ENCODE measurements around the gene RNFT2. TPM values are rescaled to one million over a fixed set of nuclear protein-coding genes. Genes with fewer than 3 reads are reported as not detected.

Gene RNFT2
- total RNA-seq, 1 experiment from 2014 or later: 29.5 TPM

DNA sequence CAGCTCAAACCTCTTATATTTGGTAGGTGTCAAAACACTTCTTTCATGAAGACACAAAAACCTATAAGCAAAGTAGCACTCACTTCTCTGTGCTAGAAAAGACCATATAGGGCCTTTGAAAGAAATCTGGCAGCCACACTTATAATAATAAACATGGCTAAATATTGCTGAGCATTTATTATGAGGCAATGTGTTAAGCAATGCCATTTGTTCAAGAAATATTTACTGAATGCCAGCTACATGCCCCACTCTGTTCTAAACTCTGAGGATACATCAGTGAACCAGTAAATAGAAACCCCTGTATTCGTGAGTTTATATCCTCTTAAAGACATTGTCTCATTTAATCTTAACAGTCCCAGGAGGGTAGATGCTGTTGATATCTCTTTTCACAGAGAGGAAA is 52.0 kb downstream of the RNFT2 start:
- Histone ChIP-seq H2BK20ac (ENCODE audit: low read depth, low read length, poor library complexity, severe bottlenecking) (no peak overlapping the region), H3T11ph (ENCODE audit: low read length) (no peak overlapping the region), H2BK12ac (ENCODE audit: insufficient read length, low read depth, low read length) (no peak overlapping the region), H3K4me1 (ENCODE audit: insufficient read depth, low read length) (no peaks in the 10 kb centered on the region), H3K9ac (ENCODE audit: extremely low read depth, insufficient read length, low read length) (no peak overlapping the region), H3K27me3 (ENCODE audit: insufficient read depth, low read length) (no peaks in the 10 kb centered on the region), H4K5ac (ENCODE audit: insufficient read length, low read depth, low read length) (no peak overlapping the region), H2AK5ac (ENCODE audit: insufficient read length, low read length) (no peak overlapping the region), H4K91ac (ENCODE audit: insufficient read length, low read depth, low read length) (no peak overlapping the region), H3K56ac (ENCODE audit: insufficient read length, low read depth, low read length) (no peak overlapping the region), H3K27ac (ENCODE audit: insufficient read length, low read depth, low read length) (no peak overlapping the region), H3K4me2 (ENCODE audit: insufficient read depth, insufficient read length, low read length) (no peak overlapping the region), H4K8ac (replicated peaks; ENCODE audit: insufficient read length, low read depth, low read length) (no peak overlapping the region), H2BK15ac (ENCODE audit: low read depth, low read length) (no peak overlapping the region), H3K18ac (ENCODE audit: insufficient read length, low read depth, low read length) (no peak overlapping the region), H4K20me1 (ENCODE audit: control insufficient read depth, insufficient read depth, insufficient read length) (no peaks in the 10 kb centered on the region), H2BK120ac (ENCODE audit: low read depth, low read length, poor library complexity, severe bottlenecking) (no peak overlapping the region), H3K23ac (ENCODE audit: insufficient read length, low read depth, low read length) (no peak overlapping the region), H3K4ac (ENCODE audit: low read depth, low read length) (no peak overlapping the region), H2BK5ac (ENCODE audit: insufficient read length, low read length) (no peak overlapping the region), H3K79me2 (ENCODE audit: insufficient read depth, low read length) (no peaks in the 10 kb centered on the region), H3K79me1 (ENCODE audit: insufficient read depth, low read depth, low read length, poor library complexity, severe bottlenecking) (no peaks in the 10 kb centered on the region), H3K9me3 (ENCODE audit: control insufficient read depth, low read depth, low read length) (no peaks in the 10 kb centered on the region), H2AFZ (ENCODE audit: low read length) (no peak overlapping the region), H3K14ac (ENCODE audit: insufficient read depth, low read length) (no peak overlapping the region), H3K23me2 (ENCODE audit: insufficient read length, low read depth, low read length, poor library complexity, severe bottlenecking) (no peaks in the 10 kb centered on the region)
- WGBS (ENCODE audit: extremely low coverage, insufficient read length, low lambda C conversion rate): no CpG with 5 or more reads among the region's 1 CpG
- no peaks in the 10 kb centered on the region for H3K4me1 Mint-ChIP-seq
- no peak overlapping the region for H3K4me3 Mint-ChIP-seq
- H3K27ac Mint-ChIP-seq: no peak overlapping the region
- TF ChIP-seq, protein P1, sequence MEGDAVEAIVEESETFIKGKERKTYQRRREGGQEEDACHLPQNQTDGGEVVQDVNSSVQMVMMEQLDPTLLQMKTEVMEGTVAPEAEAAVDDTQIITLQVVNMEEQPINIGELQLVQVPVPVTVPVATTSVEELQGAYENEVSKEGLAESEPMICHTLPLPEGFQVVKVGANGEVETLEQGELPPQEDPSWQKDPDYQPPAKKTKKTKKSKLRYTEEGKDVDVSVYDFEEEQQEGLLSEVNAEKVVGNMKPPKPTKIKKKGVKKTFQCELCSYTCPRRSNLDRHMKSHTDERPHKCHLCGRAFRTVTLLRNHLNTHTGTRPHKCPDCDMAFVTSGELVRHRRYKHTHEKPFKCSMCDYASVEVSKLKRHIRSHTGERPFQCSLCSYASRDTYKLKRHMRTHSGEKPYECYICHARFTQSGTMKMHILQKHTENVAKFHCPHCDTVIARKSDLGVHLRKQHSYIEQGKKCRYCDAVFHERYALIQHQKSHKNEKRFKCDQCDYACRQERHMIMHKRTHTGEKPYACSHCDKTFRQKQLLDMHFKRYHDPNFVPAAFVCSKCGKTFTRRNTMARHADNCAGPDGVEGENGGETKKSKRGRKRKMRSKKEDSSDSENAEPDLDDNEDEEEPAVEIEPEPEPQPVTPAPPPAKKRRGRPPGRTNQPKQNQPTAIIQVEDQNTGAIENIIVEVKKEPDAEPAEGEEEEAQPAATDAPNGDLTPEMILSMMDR (conservative IDR thresholded peaks at IDR 0.05): no peak
- peaks cover 11 to 30% (median 29%) of the 10 kb centered on the region in 3 experiments for H3K36me3 Mint-ChIP-seq (ENCODE audit: insufficient read depth in 1 of 3, low read depth in 3 of 3)
- no peaks in the 10 kb centered on the region for H3K27me3 Mint-ChIP-seq (ENCODE audit: low read depth)
- DNase-seq: no peak
- no peaks in the 10 kb centered on the region for H3K9me3 Mint-ChIP-seq

Measured in H9 (cell line).